SK-N-SH (cell line): ENCODE results near the gene UBE4B.
A peak's percentile ranks its signal among the peaks of the same experiment; 100 is the strongest.

Source experiments
- CTCF ChIP-seq: fragments of 200-600 bp; sonication (generic); IDR thresholded peaks from 2 replicates; pipeline ENCODE4 v1.6.1; 2017; ENCODE audit warnings: antibody characterized with exemption, mild to moderate bottlenecking, moderate library complexity
- EP300 ChIP-seq, 2 experiments: IDR thresholded peaks; 2 replicates each; pipeline versions ENCODE4 v1.4.0 to v1.6.1; 2012; ENCODE audit warnings: borderline replicate concordance in 1 of 2, low read depth in 1 of 2, low read length in 1 of 2
- EZH2phosphoT487 ChIP-seq: fragments of 200-600 bp; sonication (generic); IDR thresholded peaks from 2 replicates; pipeline ENCODE4 v1.6.1; 2017; ENCODE audit warnings: low read depth, mixed run types, mild to moderate bottlenecking, antibody characterized with exemption, moderate library complexity, borderline replicate concordance
- FOXJ3 ChIP-seq: sonication (generic); formaldehyde crosslinking; IDR thresholded peaks from 2 replicates; pipeline ENCODE4 v1.5.1; 2020; ENCODE audit warnings: mild to moderate bottlenecking, missing genetic modification reagents
- GABPA ChIP-seq: IDR thresholded peaks from 2 replicates; pipeline ENCODE4 v1.4.0; 2012; ENCODE audit warnings: low read depth, mild to moderate bottlenecking
- JUND ChIP-seq: IDR thresholded peaks from 2 replicates; pipeline ENCODE4 v1.4.0; 2012
- NRF1 ChIP-seq: IDR thresholded peaks from 2 replicates; pipeline ENCODE4 v1.6.1; 2012; ENCODE audit warnings: low read depth, mild to moderate bottlenecking, low read length
- POLR2AphosphoS5 ChIP-seq: IDR thresholded peaks from 2 replicates; pipeline ENCODE4 v1.6.1; 2012; ENCODE audit warnings: low read depth, low read length
- TAF1 ChIP-seq: IDR thresholded peaks from 2 replicates; pipeline ENCODE4 v1.6.1; 2012; ENCODE audit warnings: low read depth, mild to moderate bottlenecking, low read length, moderate library complexity, borderline replicate concordance
- TEAD4 ChIP-seq: IDR thresholded peaks from 2 replicates; pipeline ENCODE4 v1.4.0; 2012; ENCODE audit warnings: mild to moderate bottlenecking, borderline replicate concordance; ENCODE audit not compliant: insufficient read depth
- USF2 ChIP-seq: fragments of 150-350 bp; IDR thresholded peaks from 2 replicates; pipeline ENCODE4 v1.6.1; 2017; ENCODE audit warnings: antibody characterized with exemption, low read length, low read depth, borderline replicate concordance

- TF ChIP-seq USF2 = no peak
- TF ChIP-seq CTCF = no peak
- TF ChIP-seq FOXJ3 (CRISPR knock-in tag) = no peak
- no peak for TF ChIP-seq EP300 (IDR thresholded peaks at IDR 0.05; ENCODE audit: borderline replicate concordance in 1 of 2, low read depth in 1 of 2, low read length in 1 of 2)
- no peak for TF ChIP-seq TEAD4
- no peak for TF ChIP-seq POLR2AphosphoS5
- no peak for TF ChIP-seq NRF1
- TF ChIP-seq JUND = peak; percentile 56; the same call in 1 of the 2 replicates
- no peak for TF ChIP-seq GABPA
- TF ChIP-seq TAF1 = no peak
- TF ChIP-seq EZH2phosphoT487 = no peak
Observed at GRCh38 chr1:10057343-10057742, 24.6 kb downstream of the UBE4B start.
